Stomach (tissue), 9 donors: ENCODE data around the gene GAP43. TPM values are rescaled to one million over a fixed set of nuclear protein-coding genes. Genes with fewer than 3 reads are reported as not detected.
A peak's percentile ranks its signal among the peaks of the same experiment; 100 is the strongest.

Experiments used
- DNase-seq, 2 donors: peaks; one replicate each; pipeline versions ENCODE4 v3.0.0 to v3.0.0-alpha.2; 2013 to 2019
- H3K27ac ChIP-seq, 5 donors: fragments of 200-600 bp in 4 of 5; sonication (generic) in 4 of 5; one replicate each; pipeline ENCODE4 v1.5.1; 2013 to 2019; ENCODE audit warnings: mild to moderate bottlenecking in 1 of 5, moderate library complexity in 1 of 5
- H3K27me3 ChIP-seq, 3 donors: fragments of 200-600 bp; sonication (generic); one replicate each; pipeline ENCODE4 v1.5.1; 2017 to 2019; ENCODE audit warnings: mixed run types in 1 of 3
- H3K36me3 ChIP-seq, 4 donors: fragments of 200-600 bp; sonication (generic); 1 replicate in 3 of 4; 2 replicates in 1 of 4; pipeline ENCODE4 v1.5.1; 2016 to 2019
- H3K4me1 ChIP-seq, 4 donors: fragments of 200-600 bp; sonication (generic); one replicate each; pipeline ENCODE4 v1.5.1; 2016 to 2019
- H3K4me3 ChIP-seq, 4 donors: fragments of 200-600 bp; sonication (generic) in 3 of 4; one replicate each; pipeline ENCODE4 v1.5.1; 2016 to 2019; ENCODE audit warnings: mild to moderate bottlenecking in 1 of 4
- H3K9me3 ChIP-seq, 4 donors: fragments of 200-600 bp; sonication (generic); one replicate each; pipeline ENCODE4 v1.5.1; 2016 to 2019
- EP300 ChIP-seq: sonication (generic); formaldehyde crosslinking; IDR thresholded peaks from one replicate; pipeline ENCODE4 v1.6.1; 2017; ENCODE audit warnings: antibody characterized with exemption
- POLR2A ChIP-seq, 4 donors: fragments of 450-650 bp; IDR thresholded peaks; one replicate each; pipeline ENCODE4 v1.6.1; 2016; ENCODE audit warnings: antibody characterized with exemption in 4 of 4, control low read depth in 2 of 4, mild to moderate bottlenecking in 1 of 4, moderate library complexity in 1 of 4
- POLR2AphosphoS5 ChIP-seq, 3 donors: sonication (generic); formaldehyde crosslinking; IDR thresholded peaks; one replicate each; pipeline ENCODE4 v1.6.1; 2016; ENCODE audit warnings: antibody characterized with exemption in 3 of 3
- WGBS, 5 donors: extraction: QIAGEN DNeasy Blood & Tissue Kit in 3 of 5; methylation state at CpG; one replicate each; pipeline versions ENCODE4 v1.1.5 to v1.1.7; 2013 to 2018; 5-methylcytosine and 5-hydroxymethylcytosine counted together
- intact Hi-C: fragments of 100-400 bp; cut with DNase I; formaldehyde crosslinking; loops from one replicate; pipeline ENCODE4 v1.15.1; 2023; ENCODE audit warnings: low total_unique reads
- polyA plus RNA-seq, 3 donors: library from polyadenylated mRNA; stranded (reverse); fragments of 200-250 nt; gene quantifications; one replicate each; pipeline ENCODE4 v1.2.3, GENCODE V29; 2013
- total RNA-seq, 5 donors: library from RNA; depleted of rRNA; stranded (reverse); fragments of >200 nt; gene quantifications; one replicate each; pipeline versions ENCODE4 v1.1.0 to v1.2.3, GENCODE V29; 2014 to 2016
- TF ChIP-seq, protein P1 (sequence below), 7 experiments: fragments of 450-650 bp in 4 of 7; fragments of 200-600 bp in 3 of 7; sonication (generic) in 3 of 7; IDR thresholded peaks; one replicate each; pipeline ENCODE4 v1.5.1; 2016 to 2019; ENCODE audit warnings: antibody characterized with exemption in 7 of 7, control low read depth in 2 of 7, mild to moderate bottlenecking in 1 of 7
- donor health status: healthy with polysubstance abuse.
- donor health status: Bipolar disorder and iron deficiency.
- donor health status: healthy.

The GAP43 gene
- total and polyA plus RNA-seq, 8 donors: 1.00 to 4.8 (median 1.4) TPM; not detected in 2

DNA sequence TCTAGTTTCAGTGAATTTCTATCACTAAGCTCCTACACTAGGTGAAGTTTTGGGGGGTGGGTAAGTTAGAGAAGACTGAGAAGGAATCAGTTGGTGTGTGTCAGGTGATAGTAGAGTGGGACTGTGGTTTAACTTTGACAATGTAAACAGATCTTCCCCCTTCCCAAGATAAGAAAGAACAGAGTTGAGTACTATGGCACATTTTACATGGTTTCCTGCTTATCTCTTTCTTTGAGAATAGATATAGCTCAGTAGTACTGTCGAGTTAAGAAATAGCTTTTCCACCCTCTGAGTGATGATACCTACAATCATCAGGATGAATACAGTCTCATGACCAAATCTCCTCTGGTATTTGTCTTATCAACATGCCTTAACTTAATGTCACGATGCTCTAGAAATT, 42.8 kb downstream of the GAP43 start:
- intact Hi-C loops: no loop called here
- Histone ChIP-seq H3K27me3 (no peaks in the 10 kb centered on the region), H3K4me3 (no peak overlapping the region), H3K27ac (no peak overlapping the region), H3K9me3 (no peaks in the 10 kb centered on the region), H3K4me1 (peaks cover 0 to under 1% (median 0%) of the 10 kb centered on the region in 4 donors), H3K36me3 (no peaks in the 10 kb centered on the region)
- WGBS, 5 donors: 53 to 76% (median 69%) methylated on average over 2 of the region's 2 CpGs
- DNase-seq: no peak
- TF ChIP-seq POLR2AphosphoS5 (IDR thresholded peaks at IDR 0.05): no peak
- TF ChIP-seq, protein P1, sequence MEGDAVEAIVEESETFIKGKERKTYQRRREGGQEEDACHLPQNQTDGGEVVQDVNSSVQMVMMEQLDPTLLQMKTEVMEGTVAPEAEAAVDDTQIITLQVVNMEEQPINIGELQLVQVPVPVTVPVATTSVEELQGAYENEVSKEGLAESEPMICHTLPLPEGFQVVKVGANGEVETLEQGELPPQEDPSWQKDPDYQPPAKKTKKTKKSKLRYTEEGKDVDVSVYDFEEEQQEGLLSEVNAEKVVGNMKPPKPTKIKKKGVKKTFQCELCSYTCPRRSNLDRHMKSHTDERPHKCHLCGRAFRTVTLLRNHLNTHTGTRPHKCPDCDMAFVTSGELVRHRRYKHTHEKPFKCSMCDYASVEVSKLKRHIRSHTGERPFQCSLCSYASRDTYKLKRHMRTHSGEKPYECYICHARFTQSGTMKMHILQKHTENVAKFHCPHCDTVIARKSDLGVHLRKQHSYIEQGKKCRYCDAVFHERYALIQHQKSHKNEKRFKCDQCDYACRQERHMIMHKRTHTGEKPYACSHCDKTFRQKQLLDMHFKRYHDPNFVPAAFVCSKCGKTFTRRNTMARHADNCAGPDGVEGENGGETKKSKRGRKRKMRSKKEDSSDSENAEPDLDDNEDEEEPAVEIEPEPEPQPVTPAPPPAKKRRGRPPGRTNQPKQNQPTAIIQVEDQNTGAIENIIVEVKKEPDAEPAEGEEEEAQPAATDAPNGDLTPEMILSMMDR (IDR thresholded peaks at IDR 0.05): no peak
- TF ChIP-seq POLR2A (IDR thresholded peaks at IDR 0.05): no peak
- no peak for TF ChIP-seq EP300

DNA sequence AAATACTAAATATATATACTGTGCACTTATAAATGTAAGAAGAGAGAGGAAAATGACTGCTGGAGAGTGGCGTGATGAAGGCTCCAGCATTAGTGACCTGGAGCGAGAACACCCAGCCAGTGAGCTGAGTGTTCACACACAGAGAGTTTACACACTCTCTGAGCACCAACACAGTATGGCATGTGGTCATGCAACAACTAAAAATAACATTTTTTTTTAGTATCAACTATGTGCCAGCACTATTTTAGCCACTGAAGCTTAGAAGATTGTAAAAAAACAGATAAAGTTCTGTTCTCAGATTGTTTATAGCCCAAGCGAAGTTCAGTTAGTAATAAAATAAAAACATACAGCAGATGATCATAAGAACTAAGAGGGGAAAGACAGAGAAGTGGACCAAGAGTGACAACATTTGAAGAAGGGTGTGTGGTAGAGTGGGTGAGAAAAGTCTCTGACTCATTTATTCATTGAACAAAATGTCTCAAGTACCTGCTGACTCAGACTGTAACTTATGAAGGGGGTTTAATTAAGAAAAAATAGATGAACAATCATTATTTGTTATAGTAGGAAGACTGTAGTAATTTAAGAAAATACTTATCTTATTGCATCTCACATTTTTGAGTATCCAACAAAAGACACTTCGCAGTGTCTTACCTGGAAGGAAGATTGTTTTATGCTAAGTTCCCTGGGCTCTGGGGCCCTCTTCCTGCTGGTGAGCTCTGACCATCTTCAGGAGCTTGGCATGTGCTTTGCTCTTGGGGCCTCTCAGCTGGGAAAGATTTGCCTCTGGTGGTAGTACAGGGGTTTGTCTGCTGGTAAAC, 43.8 kb downstream of the GAP43 start:
- Histone ChIP-seq H3K36me3 (no peaks in the 10 kb centered on the region), H3K27me3 (no peaks in the 10 kb centered on the region), H3K27ac (no peak overlapping the region), H3K4me1 (no peaks in the 10 kb centered on the region), H3K4me3 (no peak overlapping the region), H3K9me3 (no peaks in the 10 kb centered on the region)
- no peak for DNase-seq
- intact Hi-C loops: no loop called here
- TF ChIP-seq, protein P1 (IDR thresholded peaks at IDR 0.05): no peak
- TF ChIP-seq POLR2AphosphoS5 (IDR thresholded peaks at IDR 0.05) (no peak), POLR2A (IDR thresholded peaks at IDR 0.05) (no peak), EP300 (no peak)
- WGBS, 5 donors: 63 to 80% (median 77%) methylated on average over 4 of the region's 4 CpGs

DNA sequence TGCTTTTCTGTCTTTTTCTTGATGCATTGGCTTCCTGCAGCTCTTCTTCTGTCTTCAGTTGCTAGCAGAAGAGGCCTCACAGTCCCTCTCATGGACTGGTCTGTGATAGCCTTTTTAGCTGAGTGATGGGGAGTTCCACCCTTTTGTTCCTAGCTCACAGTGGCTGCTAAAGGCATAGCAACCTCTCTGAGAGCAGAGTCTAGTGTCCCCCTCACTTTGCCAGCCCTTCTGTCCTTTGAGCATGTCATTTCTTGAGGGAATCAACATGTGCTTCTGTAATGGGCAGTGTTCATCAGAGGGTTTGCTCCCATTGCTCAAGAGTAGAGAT, 44.4 kb downstream of the GAP43 start:
- no peaks in the 10 kb centered on the region for H3K27me3 ChIP-seq
- no peaks in the 10 kb centered on the region for H3K4me1 ChIP-seq
- H3K36me3 ChIP-seq: no peaks in the 10 kb centered on the region
- no peak for TF ChIP-seq EP300
- TF ChIP-seq, protein P1 (IDR thresholded peaks at IDR 0.05): no peak
- TF ChIP-seq POLR2AphosphoS5 (IDR thresholded peaks at IDR 0.05): no peak
- no peak for DNase-seq
- intact Hi-C loops: no loop called here
- H3K27ac ChIP-seq: no peak overlapping the region
- H3K9me3 ChIP-seq: no peaks in the 10 kb centered on the region
- no peak overlapping the region for H3K4me3 ChIP-seq

DNA sequence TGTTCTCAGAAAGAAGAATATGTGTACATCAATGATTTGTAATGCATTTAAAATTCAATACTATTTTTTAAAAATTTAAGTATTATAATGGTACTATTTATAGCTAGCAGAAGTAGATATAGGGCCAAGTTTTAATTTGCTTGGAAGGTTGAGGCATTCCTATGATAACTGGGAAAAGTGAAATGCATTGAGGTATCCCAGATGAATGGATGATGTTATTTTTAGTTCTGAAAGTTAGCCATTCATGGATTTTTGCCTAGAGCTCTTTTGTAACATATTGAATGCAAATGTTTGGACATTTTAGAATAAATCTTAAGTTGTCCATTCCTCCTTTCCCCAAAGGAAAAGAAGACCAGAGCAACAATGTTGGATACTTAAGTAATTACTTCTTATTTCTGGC, 47.6 kb downstream of the GAP43 start:
- H3K36me3 ChIP-seq: no peaks in the 10 kb centered on the region
- no peak overlapping the region for H3K4me3 ChIP-seq
- DNase-seq: peak in 1 of 2 donors; percentile 39
- intact Hi-C loops: no loop called here
- TF ChIP-seq, protein P1 (IDR thresholded peaks at IDR 0.05): no peak
- TF ChIP-seq POLR2AphosphoS5 (IDR thresholded peaks at IDR 0.05) (no peak), POLR2A (IDR thresholded peaks at IDR 0.05) (no peak), EP300 (no peak)
- no peak overlapping the region for H3K27ac ChIP-seq
- H3K4me1 ChIP-seq: no peaks in the 10 kb centered on the region
- H3K27me3 ChIP-seq: no peaks in the 10 kb centered on the region
- no peaks in the 10 kb centered on the region for H3K9me3 ChIP-seq
